Peyer's patch (tissue), 4 donors: ENCODE measurements around the gene ARL8B.

ENCODE experiments used
- POLR2A ChIP-seq, 2 donors: fragments of 450-650 bp; IDR thresholded peaks; one replicate each; pipeline ENCODE4 v1.5.1; 2017; ENCODE audit warnings: antibody characterized with exemption in 2 of 2, mild to moderate bottlenecking in 2 of 2, moderate library complexity in 2 of 2
- TF ChIP-seq, protein P1 (sequence below), 6 experiments: fragments of 450-650 bp in 4 of 6; fragments of 200-600 bp in 2 of 6; sonication (generic) in 1 of 6; IDR thresholded peaks; one replicate each; pipeline ENCODE4 v1.5.1; 2017 to 2019; ENCODE audit warnings: antibody characterized with exemption in 6 of 6, mild to moderate bottlenecking in 3 of 6, moderate library complexity in 1 of 6

DNA sequence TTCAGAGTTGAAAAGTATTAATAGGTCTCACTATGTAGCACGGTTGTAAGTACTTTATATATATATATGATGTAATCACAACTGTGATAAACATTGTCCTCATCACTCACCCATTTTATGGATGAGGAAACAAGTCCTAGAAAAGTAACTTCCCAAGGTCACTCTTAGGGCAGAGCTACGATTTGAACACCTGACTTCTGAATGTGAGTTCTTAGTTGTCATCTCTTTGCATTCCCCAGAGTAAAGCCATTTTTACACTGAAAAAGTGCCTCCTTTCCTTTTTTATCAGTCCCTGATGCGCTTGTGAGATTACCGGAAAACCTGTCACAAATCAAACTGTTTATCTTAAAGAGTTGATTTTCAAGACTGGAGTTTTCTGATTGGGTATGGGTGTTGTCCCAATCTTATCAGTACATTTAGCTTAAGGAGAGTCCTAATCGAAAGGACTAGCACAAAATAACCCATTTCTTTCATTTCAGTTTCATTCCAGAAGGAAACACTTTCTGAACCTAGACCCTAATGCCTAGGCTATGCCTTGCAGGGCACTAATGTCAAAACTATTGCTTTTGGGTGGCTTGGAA is 63.1 kb downstream of the ARL8B start:
- TF ChIP-seq, protein P1, sequence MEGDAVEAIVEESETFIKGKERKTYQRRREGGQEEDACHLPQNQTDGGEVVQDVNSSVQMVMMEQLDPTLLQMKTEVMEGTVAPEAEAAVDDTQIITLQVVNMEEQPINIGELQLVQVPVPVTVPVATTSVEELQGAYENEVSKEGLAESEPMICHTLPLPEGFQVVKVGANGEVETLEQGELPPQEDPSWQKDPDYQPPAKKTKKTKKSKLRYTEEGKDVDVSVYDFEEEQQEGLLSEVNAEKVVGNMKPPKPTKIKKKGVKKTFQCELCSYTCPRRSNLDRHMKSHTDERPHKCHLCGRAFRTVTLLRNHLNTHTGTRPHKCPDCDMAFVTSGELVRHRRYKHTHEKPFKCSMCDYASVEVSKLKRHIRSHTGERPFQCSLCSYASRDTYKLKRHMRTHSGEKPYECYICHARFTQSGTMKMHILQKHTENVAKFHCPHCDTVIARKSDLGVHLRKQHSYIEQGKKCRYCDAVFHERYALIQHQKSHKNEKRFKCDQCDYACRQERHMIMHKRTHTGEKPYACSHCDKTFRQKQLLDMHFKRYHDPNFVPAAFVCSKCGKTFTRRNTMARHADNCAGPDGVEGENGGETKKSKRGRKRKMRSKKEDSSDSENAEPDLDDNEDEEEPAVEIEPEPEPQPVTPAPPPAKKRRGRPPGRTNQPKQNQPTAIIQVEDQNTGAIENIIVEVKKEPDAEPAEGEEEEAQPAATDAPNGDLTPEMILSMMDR (IDR thresholded peaks at IDR 0.05): no peak
- no peak for TF ChIP-seq POLR2A (IDR thresholded peaks at IDR 0.05)
